Mammary epithelial cell (primary cell): ENCODE measurements around the gene TSGA10.

Source experiments
- CTCF ChIP-seq, 2 donors: IDR thresholded peaks in 1 of 2; conservative IDR thresholded peaks in 1 of 2; 2 replicates each; pipeline ENCODE4 v1.5.1; 2011 to 2012; ENCODE audit warnings: inconsistent platforms in 2 of 2, low read length in 2 of 2, mild to moderate bottlenecking in 2 of 2, control low read depth in 1 of 2, low read depth in 1 of 2; ENCODE audit not compliant: insufficient read depth in 1 of 2; ENCODE audit errors: extremely low read depth in 1 of 2
- EZH2 ChIP-seq: IDR thresholded peaks from 2 replicates; pipeline ENCODE4 v1.6.1; 2012; ENCODE audit warnings: low read length, inconsistent platforms, borderline replicate concordance

GRCh38 chr2:99000708-99001107 lies 154.0 kb downstream of the TSGA10 start:
- TF ChIP-seq CTCF (conservative IDR thresholded peaks at IDR 0.05 in 1 of 2, IDR thresholded peaks at IDR 0.05 in 1 of 2; ENCODE audit: extremely low read depth in 1 of 2, insufficient read depth in 1 of 2, low read depth in 1 of 2, low read length in 2 of 2) (no peak), EZH2 (no peak)
